HG03159 (cell line): ENCODE measurements around the gene RNF141.

Experiments used
- ATAC-seq: cut with Tn5 transposase; IDR thresholded peaks from one replicate; pipeline ENCODE4 v1.9.1; 2021; ENCODE audit warnings: mild to moderate bottlenecking, moderate library complexity; ENCODE audit not compliant: unreplicated experiment

RNF141 gene

DNA sequence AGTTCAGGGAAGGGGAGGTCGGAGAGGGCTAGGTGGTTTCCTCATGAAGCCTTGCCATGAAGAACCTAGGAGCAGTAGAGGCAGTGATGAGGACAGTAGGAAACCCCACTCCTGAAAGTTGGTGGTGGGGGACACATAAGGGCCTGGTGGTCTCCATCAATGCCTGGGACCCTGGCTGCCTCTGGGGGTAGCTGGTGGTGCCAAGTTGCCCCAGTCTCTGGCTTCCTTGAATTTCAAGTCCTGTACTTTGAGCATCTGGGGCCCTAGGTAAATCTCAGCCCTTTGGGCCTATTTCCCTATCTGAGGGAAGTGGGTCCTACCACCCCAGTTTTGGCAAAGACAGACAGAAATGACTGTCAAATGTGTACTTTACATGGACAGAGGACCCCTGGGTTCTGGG lies 57.8 kb downstream of the RNF141 start:
- ATAC-seq, result no peak

DNA sequence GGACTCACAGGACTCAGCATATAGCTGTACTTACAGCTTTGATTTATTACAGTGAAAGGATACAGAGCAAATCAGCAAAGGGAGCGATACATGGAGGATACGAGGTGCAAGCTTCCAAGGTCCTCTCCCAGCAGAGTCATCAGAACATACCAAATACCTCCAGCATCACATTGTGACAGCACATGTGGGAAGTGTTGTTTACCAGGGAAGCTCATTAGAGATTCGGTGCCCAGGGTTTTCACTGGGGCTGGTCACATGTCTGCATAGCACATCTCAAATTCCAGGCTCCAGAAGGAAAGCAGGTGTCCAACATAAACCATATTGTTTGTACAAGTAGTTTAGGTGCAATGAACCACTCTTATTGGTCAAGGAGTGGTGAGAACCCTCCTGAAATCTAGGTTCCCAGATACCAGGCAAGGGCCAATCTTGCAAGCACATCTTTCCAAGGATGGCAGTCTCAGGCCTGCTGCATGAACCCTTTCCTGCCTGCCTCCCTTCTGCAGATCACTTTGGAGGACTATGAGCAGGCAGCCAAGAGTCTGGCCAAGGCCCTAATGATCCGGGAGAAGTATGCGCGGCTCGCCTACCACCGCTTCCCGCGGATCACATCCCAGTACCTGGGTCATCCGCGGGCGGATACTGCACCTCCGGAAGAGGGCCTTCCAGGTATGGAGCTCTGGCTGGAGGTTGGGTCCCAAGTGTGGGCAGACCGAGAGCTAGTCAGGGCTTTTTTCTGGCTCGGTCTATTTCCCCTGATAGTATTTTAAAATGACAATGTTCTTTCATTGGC lies 59.2 kb downstream of the RNF141 start:
- no peak for ATAC-seq

DNA sequence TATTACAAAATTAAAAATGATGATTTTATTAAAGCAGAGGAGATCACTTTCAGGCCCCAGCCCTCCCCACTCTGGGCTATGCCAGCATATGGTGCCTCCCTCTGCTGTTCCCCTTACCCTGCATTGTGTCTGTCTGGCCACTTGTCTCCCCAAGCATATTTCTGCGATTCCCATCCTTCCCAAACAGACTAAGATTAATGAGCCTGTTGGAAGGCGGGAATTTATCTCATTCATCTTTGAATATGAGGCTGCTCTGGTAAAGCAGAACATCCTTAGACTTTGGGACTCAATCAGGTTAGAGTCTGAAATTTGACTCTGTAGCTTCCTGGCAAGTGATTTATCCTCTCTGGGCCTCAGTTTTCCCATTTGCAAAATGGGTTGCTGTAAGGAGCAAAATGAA lies 60.2 kb downstream of the RNF141 start:
- ATAC-seq, result no peak

DNA sequence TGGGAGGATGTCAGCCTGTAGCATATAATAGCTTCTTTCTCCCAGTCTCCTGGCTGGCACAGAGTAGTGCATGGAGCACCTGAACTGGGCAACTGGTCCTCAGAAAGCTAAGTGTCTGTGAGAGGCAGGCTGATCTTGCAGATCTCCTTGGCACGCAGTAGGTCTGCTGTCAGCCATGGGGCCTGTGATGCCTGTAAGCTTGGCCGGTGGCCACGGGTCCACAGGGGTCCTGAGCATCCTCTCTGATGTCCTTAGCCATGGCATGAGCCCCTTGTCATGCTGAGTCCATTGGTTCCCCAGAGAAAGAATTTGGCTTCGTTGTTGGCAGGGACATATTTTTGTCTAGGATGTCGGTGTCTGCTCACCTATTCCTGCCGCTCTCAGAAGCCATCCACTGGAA lies 61.0 kb downstream of the RNF141 start:
- no peak for ATAC-seq

DNA sequence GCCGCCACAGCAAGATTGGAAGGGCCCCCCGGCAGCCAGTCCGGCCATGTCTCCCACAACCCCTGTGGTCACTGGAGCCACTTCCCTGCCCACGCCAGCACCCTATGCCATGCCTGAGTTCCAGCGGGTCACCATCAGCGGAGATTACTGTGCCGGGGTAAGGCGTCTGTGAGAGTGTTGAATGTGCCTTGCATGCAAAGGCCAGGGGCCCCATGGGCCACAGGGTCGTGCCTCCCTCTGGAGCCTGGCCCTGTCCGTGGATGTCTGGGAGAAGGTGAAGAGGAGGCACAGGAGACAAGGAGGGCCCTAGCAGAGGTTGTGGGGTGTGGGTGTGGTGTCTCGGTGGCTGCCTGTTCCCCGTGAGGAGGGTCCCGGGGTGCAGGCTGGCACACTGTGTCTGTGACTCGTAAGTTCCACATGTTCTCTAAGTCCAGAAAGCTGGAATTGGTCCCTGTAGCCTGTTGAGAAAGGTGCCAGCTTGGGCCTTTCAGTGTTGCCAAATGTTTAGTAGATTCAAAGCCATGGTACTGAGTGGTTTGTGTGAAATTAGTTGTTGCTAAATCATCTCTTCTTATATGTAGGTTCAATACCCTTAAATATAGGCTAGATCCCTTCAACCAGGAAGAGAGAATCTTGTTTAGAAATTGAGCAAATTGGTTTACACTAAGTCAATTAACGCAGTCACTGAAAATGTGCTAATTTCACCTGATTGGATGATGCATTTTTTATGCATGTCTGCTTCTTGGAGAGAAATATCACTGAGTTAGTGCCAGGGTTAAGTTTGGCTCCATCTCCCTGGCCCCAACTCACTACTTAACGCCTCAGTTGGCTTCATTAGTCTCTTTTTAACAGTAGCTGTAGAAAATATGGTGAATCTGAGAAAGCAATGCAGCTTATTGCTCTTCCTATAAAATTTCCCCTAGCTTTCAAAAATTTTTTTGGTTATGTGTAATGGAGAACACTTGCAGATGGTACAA lies 62.1 kb downstream of the RNF141 start:
- ATAC-seq, result no peak

DNA sequence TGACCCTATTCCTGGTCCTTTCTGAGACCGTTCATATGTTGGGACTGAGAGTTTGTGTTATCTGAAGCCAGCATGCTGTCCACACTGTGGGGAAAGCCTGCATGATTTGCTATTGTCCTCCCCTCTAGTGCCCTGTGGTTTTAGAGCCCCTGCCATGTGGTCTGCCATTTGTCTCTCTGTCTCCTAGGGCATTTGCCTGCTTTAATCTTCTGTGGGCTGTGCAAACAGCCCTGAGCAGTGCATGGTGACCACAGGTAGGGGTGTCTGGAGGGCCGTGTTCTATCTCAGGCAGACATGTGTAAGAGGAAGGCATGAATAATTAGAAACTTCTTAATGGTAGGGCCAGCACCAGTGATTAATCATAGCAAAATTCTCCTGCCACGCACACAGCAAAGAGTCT lies 62.9 kb downstream of the RNF141 start:
- no peak for ATAC-seq

DNA sequence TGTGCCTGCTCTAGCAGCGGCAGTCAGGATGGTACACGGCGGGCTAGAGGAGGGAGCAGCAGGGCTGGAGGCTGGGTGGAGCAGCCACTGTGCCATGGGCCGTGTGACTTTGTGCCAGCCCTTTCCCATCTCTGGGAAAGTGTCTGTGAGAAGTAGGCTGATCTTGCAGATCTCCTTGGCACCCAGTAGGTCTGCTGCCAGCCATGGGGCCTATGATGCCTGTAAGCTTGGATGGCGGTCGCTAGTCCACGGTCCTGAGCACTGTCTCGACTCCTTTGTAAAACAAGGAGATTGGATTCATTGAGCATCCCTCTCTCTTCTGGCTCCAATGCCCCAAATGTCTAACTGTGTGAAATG lies 63.3 kb downstream of the RNF141 start:
- ATAC-seq, result no peak

DNA sequence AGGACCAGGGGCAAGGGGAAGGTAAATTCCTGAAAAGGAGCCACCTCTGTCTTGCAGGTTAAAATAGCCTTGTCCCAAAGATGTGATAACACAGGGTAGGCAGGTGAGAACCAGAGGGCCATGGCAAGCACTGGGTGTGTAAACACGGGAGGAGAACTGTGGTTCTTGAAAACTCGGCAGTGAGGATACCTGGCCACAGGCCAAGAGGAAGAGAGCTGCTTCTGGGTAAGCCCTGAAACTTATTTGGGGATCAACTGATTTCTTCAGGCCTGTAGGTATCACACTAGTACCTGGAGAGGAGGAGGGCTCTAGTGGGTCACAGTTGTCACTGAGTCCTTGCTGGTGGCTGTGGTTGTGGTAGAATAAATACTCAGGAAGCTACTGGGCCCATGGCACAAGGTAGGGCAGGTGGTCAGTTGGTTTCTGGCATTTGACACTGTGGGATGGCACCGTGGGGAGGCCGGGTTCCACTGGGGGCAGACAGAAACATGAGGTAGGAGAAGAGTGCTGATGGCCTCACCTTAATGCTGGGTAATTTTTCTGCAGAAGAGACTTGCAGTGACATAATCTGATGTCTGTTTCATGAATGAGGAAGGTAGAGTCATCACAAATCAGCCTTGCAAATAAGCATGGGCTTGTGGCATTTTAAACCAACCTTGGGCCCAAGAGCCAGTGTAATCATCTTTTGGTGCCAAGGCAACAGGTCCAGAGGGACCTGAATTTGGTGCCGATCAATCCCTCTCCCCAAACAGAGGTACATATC lies 63.9 kb downstream of the RNF141 start:
- no peak for ATAC-seq

DNA sequence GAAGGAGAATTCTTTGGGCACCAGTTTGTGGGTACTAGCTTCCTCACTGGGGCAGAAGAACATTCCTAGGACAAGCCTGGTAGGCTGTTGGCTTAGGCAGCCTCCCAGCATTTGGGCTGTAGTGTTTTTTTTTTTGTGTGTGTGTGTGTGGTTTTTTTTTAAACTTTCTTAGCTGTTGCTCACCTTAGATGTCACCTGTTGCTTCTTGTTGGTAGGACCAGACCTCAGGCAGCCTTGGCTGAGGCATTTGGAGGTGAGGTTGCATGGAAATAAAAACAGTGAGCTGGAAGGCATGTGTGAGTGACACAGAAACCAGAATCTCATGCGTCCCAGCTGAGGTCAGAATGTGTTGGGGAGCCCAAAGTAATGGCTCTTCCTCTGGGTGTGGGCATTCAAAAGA lies 64.6 kb downstream of the RNF141 start:
- ATAC-seq, result no peak

DNA sequence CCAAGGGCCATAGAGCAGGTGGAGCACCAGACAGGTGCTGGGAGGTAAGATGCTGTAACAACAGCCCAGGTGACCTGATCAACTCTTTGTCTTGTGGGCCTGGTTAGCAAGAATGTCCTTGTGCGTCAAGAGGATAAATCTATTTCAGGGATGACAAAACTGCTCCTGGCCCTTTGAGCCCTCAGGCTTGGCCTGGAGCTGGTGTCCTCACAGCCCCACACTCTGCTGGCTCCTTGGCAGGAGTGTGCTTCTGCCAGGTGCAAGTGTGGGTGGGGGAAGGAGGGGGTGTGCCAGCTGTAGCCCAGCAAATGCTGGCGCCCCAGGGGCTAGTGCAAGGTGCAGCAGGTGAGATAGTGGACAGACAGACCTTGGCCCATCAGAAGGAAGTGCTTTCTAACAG lies 66.4 kb downstream of the RNF141 start:
- ATAC-seq, result no peak

DNA sequence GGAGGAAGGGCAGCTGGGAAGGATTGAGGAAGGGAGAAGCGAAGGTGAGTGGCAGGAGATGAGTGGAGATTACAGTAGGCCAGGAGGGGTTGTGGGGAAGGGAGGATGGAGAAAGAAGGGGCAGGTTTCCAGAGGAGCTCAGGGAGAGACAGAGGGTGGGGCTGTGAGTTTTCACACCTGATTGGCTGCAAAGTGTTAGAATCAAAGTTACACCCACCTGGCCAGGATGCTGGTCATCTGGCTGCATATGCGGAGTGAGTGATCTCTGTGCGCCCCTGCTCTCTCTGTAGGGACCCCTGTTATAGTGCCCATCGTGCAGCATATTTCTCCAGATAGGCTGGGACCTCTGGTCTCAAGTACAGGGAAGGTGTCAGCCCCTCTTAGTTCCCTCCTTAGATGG lies 67.6 kb downstream of the RNF141 start:
- no peak for ATAC-seq

DNA sequence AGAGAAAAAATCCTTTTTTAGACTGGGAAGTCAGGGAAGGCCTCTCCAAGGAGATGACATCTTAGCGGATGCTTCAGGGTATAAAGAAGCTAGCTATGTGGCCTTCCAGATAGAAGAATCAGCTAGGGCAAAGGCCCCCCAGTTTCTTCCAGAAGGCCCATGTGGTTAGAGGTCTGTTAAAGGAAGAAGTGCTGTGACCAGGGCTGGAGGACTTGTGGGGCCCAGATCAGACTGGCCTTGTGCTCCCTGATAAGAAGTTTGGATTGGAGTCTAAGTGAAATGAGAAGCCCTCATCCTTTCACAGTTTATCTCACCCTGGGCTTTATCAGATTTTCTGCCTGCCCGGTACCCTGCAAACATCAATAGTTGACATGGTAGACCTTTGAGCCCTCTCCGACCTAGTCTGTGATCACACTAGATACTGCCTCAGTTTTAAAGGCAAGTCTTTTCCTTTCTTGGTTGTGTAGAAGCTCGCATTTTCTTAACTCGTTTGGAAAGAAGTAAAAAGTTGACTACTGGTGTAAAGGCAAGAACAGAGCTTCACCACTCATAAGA lies 78.2 kb downstream of the RNF141 start:
- no peak for ATAC-seq
